Measurements from ENCODE around the gene TNFAIP2.

TNFAIP2 gene

DNA sequence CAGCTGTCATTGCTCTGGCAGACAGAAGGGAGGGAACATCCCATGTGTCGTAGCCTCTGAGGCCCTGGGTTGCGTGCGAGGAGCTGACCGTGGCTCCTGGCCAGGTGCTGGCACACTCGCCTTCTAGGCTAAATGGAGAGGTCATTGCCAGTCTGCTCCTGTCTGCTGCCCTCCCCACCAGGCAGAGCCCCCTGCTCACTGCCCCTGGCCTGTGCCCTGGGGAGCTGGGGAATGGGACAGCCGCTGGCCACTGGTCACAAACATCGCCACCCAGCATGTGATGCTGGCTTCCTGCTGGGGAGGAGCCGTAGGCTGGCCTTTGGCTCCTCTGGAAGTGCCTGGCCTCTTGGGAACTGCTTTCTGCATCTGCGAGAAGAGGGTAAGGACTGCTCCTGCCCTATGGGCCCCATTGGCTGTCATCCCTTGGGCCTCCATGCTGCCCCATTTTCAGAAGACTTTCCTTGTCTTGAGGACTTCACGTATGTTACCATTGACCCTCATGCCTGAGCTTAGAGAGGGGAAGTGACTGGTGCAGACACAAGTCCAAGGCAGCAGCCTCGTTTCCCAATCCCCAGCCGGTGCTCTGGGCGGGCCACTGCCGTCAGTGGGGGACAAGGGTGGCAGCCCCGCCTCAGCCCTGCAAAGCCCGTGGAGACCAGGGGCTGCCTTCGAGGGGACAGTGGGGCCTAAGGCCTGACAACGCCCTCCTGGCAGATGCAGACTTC lies 2.0 kb upstream of the TNFAIP2 start:
- Histone ChIP-seq H3K9ac (ENCODE audit: low read length) (no peak overlapping the region), H3K4me3 (ENCODE audit: low read length) (no peak overlapping the region), H3F3A (ENCODE audit: insufficient read depth, low read length) (no peaks in the 10 kb centered on the region), H3K27ac (ENCODE audit: low read length) (no peak overlapping the region), H4K20me1 (ENCODE audit: insufficient read depth, low read length) (no peaks in the 10 kb centered on the region), H3K79me2 (ENCODE audit: low read length) (no peaks in the 10 kb centered on the region), H3K36me3 (replicated peaks; ENCODE audit: insufficient read depth, low read length) (no peaks in the 10 kb centered on the region), H2AFZ (ENCODE audit: low read length) (no peak overlapping the region), H3K27me3 (replicated peaks; ENCODE audit: insufficient read depth, low read length) (peaks cover 11% of the 10 kb centered on the region), H3K4me1 (ENCODE audit: low read length) (no peaks in the 10 kb centered on the region), H3K9me2 (replicated peaks; ENCODE audit: insufficient read depth, low read length) (no peaks in the 10 kb centered on the region), H3K9me3 (replicated peaks; ENCODE audit: insufficient read depth, low read length) (no peaks in the 10 kb centered on the region), H3K4me2 (ENCODE audit: low read depth, low read length) (no peak overlapping the region)
- TF ChIP-seq EZH2phosphoT487 (IDR thresholded peaks at IDR 0.05; ENCODE audit: low read length) (no peak), EZH2 (optimal IDR thresholded peaks at IDR 0.05; ENCODE audit: low read depth, low read length) (no peak)
- TF ChIP-seq, protein P1, sequence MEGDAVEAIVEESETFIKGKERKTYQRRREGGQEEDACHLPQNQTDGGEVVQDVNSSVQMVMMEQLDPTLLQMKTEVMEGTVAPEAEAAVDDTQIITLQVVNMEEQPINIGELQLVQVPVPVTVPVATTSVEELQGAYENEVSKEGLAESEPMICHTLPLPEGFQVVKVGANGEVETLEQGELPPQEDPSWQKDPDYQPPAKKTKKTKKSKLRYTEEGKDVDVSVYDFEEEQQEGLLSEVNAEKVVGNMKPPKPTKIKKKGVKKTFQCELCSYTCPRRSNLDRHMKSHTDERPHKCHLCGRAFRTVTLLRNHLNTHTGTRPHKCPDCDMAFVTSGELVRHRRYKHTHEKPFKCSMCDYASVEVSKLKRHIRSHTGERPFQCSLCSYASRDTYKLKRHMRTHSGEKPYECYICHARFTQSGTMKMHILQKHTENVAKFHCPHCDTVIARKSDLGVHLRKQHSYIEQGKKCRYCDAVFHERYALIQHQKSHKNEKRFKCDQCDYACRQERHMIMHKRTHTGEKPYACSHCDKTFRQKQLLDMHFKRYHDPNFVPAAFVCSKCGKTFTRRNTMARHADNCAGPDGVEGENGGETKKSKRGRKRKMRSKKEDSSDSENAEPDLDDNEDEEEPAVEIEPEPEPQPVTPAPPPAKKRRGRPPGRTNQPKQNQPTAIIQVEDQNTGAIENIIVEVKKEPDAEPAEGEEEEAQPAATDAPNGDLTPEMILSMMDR (IDR thresholded peaks at IDR 0.05; ENCODE audit: low read length): no peak
- DNase-seq: no peak

DNA sequence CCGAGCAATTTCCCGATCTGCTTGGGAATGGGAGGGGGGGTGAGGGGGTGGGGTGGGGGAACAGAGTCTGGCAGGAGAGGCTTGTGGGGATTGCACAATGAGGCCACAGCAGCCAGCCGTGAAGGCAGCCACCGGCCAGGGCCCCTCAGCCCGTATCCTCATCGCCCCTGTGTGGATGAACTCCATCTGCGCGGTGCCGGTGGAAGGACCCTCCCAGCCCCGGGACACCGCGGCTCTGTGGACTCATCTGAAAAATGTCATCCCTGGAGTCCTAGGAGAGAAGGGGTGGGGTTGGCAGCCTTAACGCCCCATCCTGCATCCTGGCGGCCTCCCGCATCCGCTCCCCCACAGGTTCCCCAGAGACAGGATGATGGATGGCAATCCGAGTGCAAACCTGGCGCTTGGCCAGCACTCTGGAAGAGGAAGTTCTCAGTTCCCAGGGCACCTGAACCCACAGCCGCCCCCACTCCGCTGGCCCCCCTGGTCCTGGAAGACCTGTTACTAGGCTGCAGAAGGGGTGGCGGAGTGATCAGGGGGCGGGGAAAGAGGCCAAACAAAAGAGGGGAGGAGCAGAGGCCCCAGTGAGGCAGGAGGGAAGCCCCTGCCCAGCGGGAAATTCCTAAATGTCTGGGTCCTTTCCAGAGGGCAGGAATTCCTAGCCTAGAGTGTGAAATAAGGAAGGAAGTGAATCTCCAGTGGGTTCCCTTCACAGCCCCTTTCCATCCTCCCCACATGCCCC lies 1.2 kb upstream of the TNFAIP2 start:
- Histone ChIP-seq H4K20me1 (ENCODE audit: insufficient read depth, low read length) (no peaks in the 10 kb centered on the region), H2AFZ (ENCODE audit: low read length) (no peak overlapping the region), H3K4me2 (ENCODE audit: low read depth, low read length) (no peak overlapping the region), H3K27me3 (replicated peaks; ENCODE audit: insufficient read depth, low read length) (peaks cover 11% of the 10 kb centered on the region), H3K79me2 (ENCODE audit: low read length) (no peaks in the 10 kb centered on the region), H3K27ac (ENCODE audit: low read length) (no peak overlapping the region), H3K9ac (ENCODE audit: low read length) (no peak overlapping the region), H3K4me1 (ENCODE audit: low read length) (no peaks in the 10 kb centered on the region), H3K9me3 (replicated peaks; ENCODE audit: insufficient read depth, low read length) (no peaks in the 10 kb centered on the region), H3K36me3 (replicated peaks; ENCODE audit: insufficient read depth, low read length) (no peaks in the 10 kb centered on the region), H3K9me2 (replicated peaks; ENCODE audit: insufficient read depth, low read length) (no peaks in the 10 kb centered on the region), H3K4me3 (ENCODE audit: low read length) (no peak overlapping the region), H3F3A (ENCODE audit: insufficient read depth, low read length) (no peaks in the 10 kb centered on the region)
- TF ChIP-seq, protein P1 (IDR thresholded peaks at IDR 0.05; ENCODE audit: low read length): no peak
- no peak for TF ChIP-seq EZH2 (optimal IDR thresholded peaks at IDR 0.05; ENCODE audit: low read depth, low read length)
- no peak for TF ChIP-seq EZH2phosphoT487 (IDR thresholded peaks at IDR 0.05; ENCODE audit: low read length)
- DNase-seq: no peak

GRCh38 chr14:103122585-103122946 lies 695 bp upstream of the TNFAIP2 start:
- Histone ChIP-seq H2AFZ (ENCODE audit: low read length) (no peak overlapping the region), H3K9me3 (replicated peaks; ENCODE audit: insufficient read depth, low read length) (no peaks in the 10 kb centered on the region), H3K27me3 (replicated peaks; ENCODE audit: insufficient read depth, low read length) (peaks cover 11% of the 10 kb centered on the region), H3K9me2 (replicated peaks; ENCODE audit: insufficient read depth, low read length) (no peaks in the 10 kb centered on the region), H3K27ac (ENCODE audit: low read length) (no peak overlapping the region), H3K79me2 (ENCODE audit: low read length) (no peaks in the 10 kb centered on the region), H3K36me3 (replicated peaks; ENCODE audit: insufficient read depth, low read length) (no peaks in the 10 kb centered on the region), H3K4me1 (ENCODE audit: low read length) (no peaks in the 10 kb centered on the region), H3K4me2 (ENCODE audit: low read depth, low read length) (no peak overlapping the region), H4K20me1 (ENCODE audit: insufficient read depth, low read length) (no peaks in the 10 kb centered on the region), H3K4me3 (ENCODE audit: low read length) (no peak overlapping the region), H3F3A (ENCODE audit: insufficient read depth, low read length) (no peaks in the 10 kb centered on the region), H3K9ac (ENCODE audit: low read length) (no peak overlapping the region)
- no peak for DNase-seq
- TF ChIP-seq, protein P1 (IDR thresholded peaks at IDR 0.05; ENCODE audit: low read length): no peak
- no peak for TF ChIP-seq EZH2 (optimal IDR thresholded peaks at IDR 0.05; ENCODE audit: low read depth, low read length)
- no peak for TF ChIP-seq EZH2phosphoT487 (IDR thresholded peaks at IDR 0.05; ENCODE audit: low read length)
